Natural killer cell treated with Interleukin-12 subunit alpha and Interleukin-12 subunit beta and Interleukin-15 and Interleukin-18, amount 100 ng/mL, for 72 hours (primary cell): Measurements from ENCODE around the gene KDM6A. TPM values are rescaled to one million over a fixed set of nuclear protein-coding genes. Genes with fewer than 3 reads are reported as not detected.
A peak's percentile ranks its signal among the peaks of the same experiment; 100 is the strongest.
"Not testable (repeated sequence)": the region's sequence is repeated elsewhere in the genome, so short reads cannot be mapped to it uniquely, and the experiment has no call there.

Experiments used
- ATAC-seq, 2 donors: fragments of 150-1000 bp; cut with Tn5 transposase in 1 of 2; sonication (Bioruptor Pico), chemical (Tn5 transposase) in 1 of 2; 2 replicates each; pipeline ENCODE4 v1.10.0; 2021
- DNase-seq: peaks from one replicate; pipeline ENCODE4 v3.0.0; 2022; ENCODE audit warnings: low spot score
- H3K27ac Mint-ChIP-seq, 2 donors: 1 replicate in 1 of 2; 2 replicates in 1 of 2; pipeline ENCODE4 v1.8.0; 2022; ENCODE audit warnings: mixed read lengths in 2 of 2, mild to moderate bottlenecking in 1 of 2, moderate library complexity in 1 of 2
- H3K27me3 Mint-ChIP-seq, 2 donors: 1 replicate in 1 of 2; 2 replicates in 1 of 2; pipeline ENCODE4 v1.8.0; 2022; ENCODE audit warnings: mixed read lengths in 2 of 2
- H3K36me3 Mint-ChIP-seq: one replicate; pipeline ENCODE4 v1.8.0; 2022; ENCODE audit warnings: mixed read lengths
- H3K4me1 Mint-ChIP-seq, 2 donors: 1 replicate in 1 of 2; 2 replicates in 1 of 2; pipeline ENCODE4 v1.8.0; 2022; ENCODE audit warnings: low read depth in 2 of 2, mixed read lengths in 2 of 2, mild to moderate bottlenecking in 1 of 2
- H3K4me3 Mint-ChIP-seq: one replicate; pipeline ENCODE4 v1.8.0; 2022; ENCODE audit warnings: mixed read lengths
- H3K9me3 Mint-ChIP-seq: 2 replicates; pipeline ENCODE4 v1.8.0; 2022; ENCODE audit warnings: mixed read lengths
- total RNA-seq, 2 donors: library from RNA; stranded (reverse); gene quantifications; one replicate each; pipeline ENCODE4 v1.2.3, GENCODE V29; 2022

Gene KDM6A
- total RNA-seq, 2 donors from 2014 or later = 31.9 to 68.6 TPM

GRCh38 chrX:45031830-45032378 is 158.9 kb downstream of the KDM6A start:
- no peaks in the 10 kb centered on the region for H3K36me3 Mint-ChIP-seq
- no peaks in the 10 kb centered on the region for H3K9me3 Mint-ChIP-seq
- no peaks in the 10 kb centered on the region for H3K27me3 Mint-ChIP-seq
- peaks cover 7 to 39% of the 10 kb centered on the region in 2 donors for H3K4me1 Mint-ChIP-seq
- ATAC-seq = no peak
- DNase-seq = no peak
- H3K27ac Mint-ChIP-seq = no peak overlapping the region
- no peak overlapping the region for H3K4me3 Mint-ChIP-seq

DNA sequence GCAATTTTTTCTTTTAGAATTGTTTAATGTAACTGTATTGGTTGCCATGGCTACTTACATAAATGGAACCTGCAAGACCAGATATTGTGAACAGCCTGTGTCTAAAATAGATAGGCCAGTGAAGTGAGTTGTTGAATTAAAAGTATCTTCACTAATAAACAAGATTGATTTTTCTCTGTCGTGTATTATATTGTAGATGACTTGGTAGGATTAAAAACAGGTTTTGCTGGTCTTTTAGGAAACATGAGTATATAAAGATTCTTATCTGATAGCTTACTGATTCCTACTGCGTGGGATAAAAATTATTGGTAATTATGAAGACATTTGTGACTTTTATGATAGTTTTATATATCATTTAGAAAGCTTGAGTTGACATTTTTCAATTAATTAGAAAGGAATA is 162.1 kb downstream of the KDM6A start:
- DNase-seq (no peak), ATAC-seq (no peak)
- Mint-ChIP-seq H3K27me3 (no peaks in the 10 kb centered on the region), H3K9me3 (no peaks in the 10 kb centered on the region), H3K4me1 (peaks cover 0 to 22% of the 10 kb centered on the region in 2 donors), H3K27ac (no peak overlapping the region), H3K4me3 (no peak overlapping the region), H3K36me3 (no peaks in the 10 kb centered on the region)

DNA sequence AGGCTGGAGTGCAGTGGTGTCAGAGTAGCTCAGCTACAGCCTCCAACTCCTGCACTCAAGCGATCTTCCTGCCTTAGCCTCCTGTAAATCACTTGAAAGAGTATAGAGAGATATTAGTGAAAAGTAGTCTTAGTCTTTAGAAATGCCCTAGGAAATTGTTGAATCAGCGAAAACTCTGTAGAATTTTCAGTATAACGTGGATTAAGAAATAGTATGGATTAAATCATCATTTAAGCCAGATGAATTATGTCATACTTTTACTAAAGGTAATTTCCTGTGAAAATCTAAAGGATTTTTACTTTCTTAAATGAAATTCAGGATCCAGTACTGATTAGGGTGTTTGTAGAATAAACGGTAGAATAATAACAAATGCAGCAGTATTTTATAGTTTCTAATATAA is 163.2 kb downstream of the KDM6A start:
- no peak for ATAC-seq
- no peaks in the 10 kb centered on the region for H3K27me3 Mint-ChIP-seq
- DNase-seq = no peak
- H3K4me3 Mint-ChIP-seq = no peak overlapping the region
- H3K4me1 Mint-ChIP-seq = peaks cover 0 to 17% of the 10 kb centered on the region in 2 donors
- no peaks in the 10 kb centered on the region for H3K9me3 Mint-ChIP-seq
- no peaks in the 10 kb centered on the region for H3K36me3 Mint-ChIP-seq
- H3K27ac Mint-ChIP-seq = no peak overlapping the region

DNA sequence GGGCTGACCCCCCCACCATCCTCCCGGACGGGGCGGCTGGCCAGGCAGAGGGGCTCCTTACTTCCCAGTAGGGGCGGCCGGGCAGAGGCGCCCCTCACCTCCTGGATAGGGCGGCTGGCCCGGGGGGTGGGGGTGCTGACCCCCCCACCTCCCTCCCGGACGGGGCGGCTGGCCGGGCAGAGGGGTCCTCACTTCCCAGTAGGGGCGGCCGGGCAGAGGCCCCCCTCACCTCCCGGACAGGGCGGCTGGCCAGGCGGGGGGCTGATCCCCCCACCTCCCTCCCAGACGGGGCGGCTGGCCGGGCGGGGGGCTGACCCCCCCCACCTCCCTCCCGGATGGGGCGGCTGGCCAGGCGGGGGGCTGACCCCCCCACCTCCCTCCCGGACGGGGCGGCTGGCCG is 167.1 kb downstream of the KDM6A start:
- not testable (repeated sequence) for H3K4me3 Mint-ChIP-seq, ATAC-seq, H3K27ac Mint-ChIP-seq, H3K4me1 Mint-ChIP-seq, H3K36me3 Mint-ChIP-seq, DNase-seq, H3K9me3 Mint-ChIP-seq, H3K27me3 Mint-ChIP-seq

GRCh38 chrX:45046417-45046816 is 173.4 kb downstream of the KDM6A start:
- H3K36me3 Mint-ChIP-seq = no peaks in the 10 kb centered on the region
- no peak overlapping the region for H3K4me3 Mint-ChIP-seq
- DNase-seq (no peak), ATAC-seq (no peak)
- peaks cover 10 to 13% of the 10 kb centered on the region in 2 donors for H3K4me1 Mint-ChIP-seq
- H3K27me3 Mint-ChIP-seq = no peaks in the 10 kb centered on the region
- no peaks in the 10 kb centered on the region for H3K9me3 Mint-ChIP-seq
- H3K27ac Mint-ChIP-seq = no peak overlapping the region

GRCh38 chrX:45050558-45050957 is 177.6 kb downstream of the KDM6A start:
- DNase-seq = no peak
- Mint-ChIP-seq H3K4me1 (peaks cover 10 to 13% of the 10 kb centered on the region in 2 donors), H3K36me3 (no peaks in the 10 kb centered on the region), H3K27me3 (no peaks in the 10 kb centered on the region), H3K4me3 (no peak overlapping the region), H3K9me3 (no peaks in the 10 kb centered on the region), H3K27ac (no peak overlapping the region)
- no peak for ATAC-seq

- no peaks in the 10 kb centered on the region for H3K36me3 Mint-ChIP-seq
- peaks cover 6 to 8% of the 10 kb centered on the region in 2 donors for H3K4me1 Mint-ChIP-seq
- H3K9me3 Mint-ChIP-seq = no peaks in the 10 kb centered on the region
- H3K27ac Mint-ChIP-seq = peak overlapping the region in 1 of 2 donors; percentile 9
- DNase-seq = no peak
- H3K4me3 Mint-ChIP-seq = no peak overlapping the region
- ATAC-seq = no peak
- H3K27me3 Mint-ChIP-seq = no peaks in the 10 kb centered on the region
These were observed 183.6 kb downstream of the KDM6A start for GRCh38 chrX:45056428-45057145.

GRCh38 chrX:45059906-45060305 is 186.9 kb downstream of the KDM6A start:
- not testable (repeated sequence) for DNase-seq, ATAC-seq, H3K27me3 Mint-ChIP-seq, H3K9me3 Mint-ChIP-seq, H3K27ac Mint-ChIP-seq, H3K4me3 Mint-ChIP-seq
- Mint-ChIP-seq H3K36me3 (peaks cover 13% of the 10 kb centered on the region), H3K4me1 (peaks cover 15 to 20% of the 10 kb centered on the region in 2 donors)

DNA sequence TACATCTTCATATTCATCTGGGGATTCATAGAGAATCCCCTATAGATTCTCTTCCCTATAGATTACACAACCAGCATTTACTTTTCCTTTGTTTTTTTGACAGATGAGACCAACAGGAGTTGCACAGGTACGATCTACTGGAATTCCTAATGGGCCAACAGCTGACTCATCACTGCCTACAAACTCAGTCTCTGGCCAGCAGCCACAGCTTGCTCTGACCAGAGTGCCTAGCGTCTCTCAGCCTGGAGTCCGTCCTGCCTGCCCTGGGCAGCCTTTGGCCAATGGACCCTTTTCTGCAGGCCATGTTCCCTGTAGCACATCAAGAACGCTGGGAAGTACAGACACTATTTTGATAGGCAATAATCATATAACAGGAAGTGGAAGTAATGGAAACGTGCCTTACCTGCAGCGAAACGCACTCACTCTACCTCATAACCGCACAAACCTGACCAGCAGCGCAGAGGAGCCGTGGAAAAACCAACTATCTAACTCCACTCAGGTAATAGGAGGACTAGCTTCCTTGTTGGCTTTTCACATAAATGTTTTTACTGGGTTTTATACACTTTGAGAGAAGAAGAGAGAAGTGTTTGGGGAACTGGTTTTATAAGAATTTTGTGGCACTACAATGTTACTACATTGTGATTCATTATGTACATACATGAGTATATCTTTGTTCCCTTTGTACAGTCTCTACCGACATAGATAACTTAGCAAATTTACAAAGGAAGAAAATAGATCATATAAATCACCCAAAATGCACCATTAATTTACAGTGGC is 190.5 kb downstream of the KDM6A start:
- no peak overlapping the region for H3K27ac Mint-ChIP-seq
- H3K4me3 Mint-ChIP-seq = no peak overlapping the region
- no peaks in the 10 kb centered on the region for H3K9me3 Mint-ChIP-seq
- peaks cover 22% of the 10 kb centered on the region for H3K36me3 Mint-ChIP-seq
- no peak for ATAC-seq
- DNase-seq = no peak
- H3K4me1 Mint-ChIP-seq = peaks cover 21 to 22% of the 10 kb centered on the region in 2 donors
- no peaks in the 10 kb centered on the region for H3K27me3 Mint-ChIP-seq

DNA sequence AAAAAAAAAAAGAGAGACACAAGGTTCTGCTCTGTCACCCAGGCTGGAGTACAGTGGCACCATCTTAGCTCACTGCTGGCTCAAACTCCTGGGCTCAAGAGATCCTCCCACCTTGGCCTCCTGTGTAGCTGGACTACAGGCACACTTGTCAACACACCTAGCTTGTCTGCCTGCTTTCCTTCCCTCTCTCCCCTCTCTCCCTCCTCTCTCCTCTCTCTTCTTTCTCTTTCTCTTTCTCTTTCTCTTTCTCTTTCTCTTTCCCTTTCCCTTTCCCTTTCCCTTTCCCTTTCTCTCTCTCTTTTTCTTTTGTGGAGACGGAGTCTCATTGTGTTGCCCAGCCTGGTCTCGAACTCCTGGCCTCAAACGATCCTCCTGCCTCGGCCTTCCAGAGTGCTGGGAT is 195.6 kb downstream of the KDM6A start:
- Mint-ChIP-seq H3K4me3 (peak overlapping the region; percentile 79), H3K27me3 (no peaks in the 10 kb centered on the region), H3K36me3 (peaks cover 18% of the 10 kb centered on the region), H3K9me3 (no peaks in the 10 kb centered on the region), H3K27ac (peak overlapping the region; percentile 84 to 88), H3K4me1 (peaks cover 36 to 51% of the 10 kb centered on the region in 2 donors)
- ATAC-seq = peak; percentile 71 to 92
- DNase-seq = no peak

GRCh38 chrX:45070116-45071007 is 197.4 kb downstream of the KDM6A start:
- Mint-ChIP-seq H3K4me3 (peak overlapping the region; percentile 23), H3K27me3 (no peaks in the 10 kb centered on the region), H3K36me3 (peaks cover 4% of the 10 kb centered on the region), H3K4me1 (peaks cover 23 to 53% of the 10 kb centered on the region in 2 donors), H3K9me3 (no peaks in the 10 kb centered on the region), H3K27ac (peak overlapping the region; percentile 84 to 88)
- DNase-seq (no peak), ATAC-seq (peak; percentile 51 to 56)

DNA sequence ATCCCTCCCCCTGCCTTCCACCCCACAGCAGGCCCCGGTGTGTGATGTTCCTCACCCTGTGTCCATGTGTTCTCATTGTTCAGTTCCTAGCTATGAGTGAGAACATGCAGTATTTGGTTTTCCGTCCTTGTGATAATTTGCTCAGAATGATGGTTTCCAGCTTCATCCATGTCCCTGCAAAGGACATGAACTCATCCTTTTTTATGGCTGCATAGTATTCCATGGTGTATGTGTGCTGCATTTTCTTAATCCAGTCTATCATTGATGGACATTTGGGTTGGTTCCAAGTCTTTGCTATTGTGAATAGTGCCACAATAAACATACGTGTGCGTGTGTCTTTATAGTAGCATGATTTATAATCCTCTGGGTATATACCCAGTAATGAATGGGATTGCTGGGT is 200.0 kb downstream of the KDM6A start:
- Mint-ChIP-seq H3K27ac (peak overlapping the region in 1 of 2 donors; percentile 93), H3K4me1 (peaks cover 27 to 54% of the 10 kb centered on the region in 2 donors)
- not testable (repeated sequence) for DNase-seq, ATAC-seq, H3K27me3 Mint-ChIP-seq, H3K4me3 Mint-ChIP-seq, H3K36me3 Mint-ChIP-seq, H3K9me3 Mint-ChIP-seq

GRCh38 chrX:45077748-45078424 is 204.9 kb downstream of the KDM6A start:
- peak; percentile 58 to 75 for ATAC-seq
- Mint-ChIP-seq H3K4me3 (peak overlapping the region; percentile 70), H3K9me3 (no peaks in the 10 kb centered on the region), H3K36me3 (no peaks in the 10 kb centered on the region), H3K27ac (peak overlapping the region; percentile 70 to 72), H3K4me1 (peaks cover 7 to 24% of the 10 kb centered on the region in 2 donors), H3K27me3 (no peaks in the 10 kb centered on the region)
- no peak for DNase-seq
